H1 (cell line): ENCODE data around the gene GGCX. TPM values are rescaled to one million over a fixed set of nuclear protein-coding genes. Genes with fewer than 3 reads are reported as not detected.
A peak's percentile ranks its signal among the peaks of the same experiment; 100 is the strongest.

ENCODE experiments used
- CTCF ChIA-PET: fragments of 300-600 bp; sonication (Branson Sonifier 250); formaldehyde crosslinking; loops from one replicate; lab custom pipeline; 2021; ENCODE audit not compliant: partially characterized antibody; lab: Charles Lee
- POLR2A ChIA-PET: fragments of 300-600 bp; sonication (Branson Sonifier 250); formaldehyde crosslinking; loops from one replicate; lab custom pipeline; 2021; ENCODE audit warnings: inconsistent platforms; ENCODE audit not compliant: partially characterized antibody; lab: Charles Lee
- DNase-seq, 2 experiments: peaks; one replicate each; pipeline versions ENCODE4 v3.0.0 to v3.0.0-alpha.2; 2010 to 2022; ENCODE audit warnings: low spot score in 2 of 2, low read depth in 1 of 2, mixed read lengths in 1 of 2
- FAIRE-seq: peaks from 2 replicates; lab custom pipeline; 2011; peaks lifted over from hg19 to GRCh38; lab: Jason Lieb, UNC
- H2AFZ ChIP-seq: 2 replicates; pipeline ENCODE4 v1.8.1; 2012; ENCODE audit warnings: low read length, inconsistent platforms
- H2AK5ac ChIP-seq: 2 replicates; pipeline ENCODE4 v1.6.1; 2013; ENCODE audit warnings: low read depth, low read length
- H2BK120ac ChIP-seq: replicated peaks from 2 replicates; pipeline ENCODE3; 2013; ENCODE audit warnings: low read depth, low read length, inconsistent platforms
- H2BK12ac ChIP-seq: 2 replicates; pipeline ENCODE4 v1.6.1; 2013; ENCODE audit warnings: low read depth, low read length
- H2BK15ac ChIP-seq: 2 replicates; pipeline ENCODE4 v1.6.1; 2013; ENCODE audit warnings: low read length
- H2BK20ac ChIP-seq: 2 replicates; pipeline ENCODE4 v1.6.1; 2013; ENCODE audit warnings: low read length
- H2BK5ac ChIP-seq: 2 replicates; pipeline ENCODE4 v1.6.1; 2013; ENCODE audit warnings: low read depth, low read length
- H3K14ac ChIP-seq: 2 replicates; pipeline ENCODE4 v1.6.1; 2013; ENCODE audit warnings: inconsistent platforms; ENCODE audit not compliant: insufficient read length
- H3K18ac ChIP-seq: 2 replicates; pipeline ENCODE4 v1.6.1; 2013; ENCODE audit warnings: low read length; ENCODE audit errors: extremely low read depth
- H3K23ac ChIP-seq: 2 replicates; pipeline ENCODE4 v1.6.1; 2013; ENCODE audit warnings: inconsistent platforms; ENCODE audit not compliant: insufficient read length
- H3K23me2 ChIP-seq: 2 replicates; pipeline ENCODE4 v1.6.1; 2013; ENCODE audit warnings: low read depth, low read length
- H3K27ac ChIP-seq: 2 replicates; pipeline ENCODE4 v1.6.1; 2011; ENCODE audit warnings: low read depth, low read length, inconsistent platforms
- H3K27me3 ChIP-seq, 4 experiments: replicated peaks in 1 of 4; 1 replicate in 1 of 4; 2 replicates in 3 of 4; pipeline versions ENCODE4 v1.6.1 to v1.8.1; 2011 to 2013; ENCODE audit warnings: low read length in 3 of 4, mild to moderate bottlenecking in 3 of 4, inconsistent platforms in 2 of 4, mixed read lengths in 2 of 4, moderate library complexity in 1 of 4; ENCODE audit not compliant: control insufficient read depth in 3 of 4, insufficient read depth in 3 of 4; ENCODE audit errors: extremely low read depth in 1 of 4
- H3K36me3 ChIP-seq, 4 experiments: 2 replicates each; pipeline versions ENCODE4 v1.6.1 to v1.8.1; 2011 to 2013; ENCODE audit warnings: mild to moderate bottlenecking in 4 of 4, low read length in 3 of 4, moderate library complexity in 2 of 4, control low read depth in 1 of 4, inconsistent platforms in 1 of 4; ENCODE audit not compliant: insufficient read depth in 4 of 4, control insufficient read depth in 2 of 4
- H3K4ac ChIP-seq: replicated peaks from 2 replicates; pipeline ENCODE3; 2013; ENCODE audit warnings: low read length, low read depth, mixed read lengths, inconsistent platforms; ENCODE audit not compliant: insufficient read length
- H3K4me1 ChIP-seq, 4 experiments: replicated peaks in 1 of 4; 1 replicate in 1 of 4; 2 replicates in 3 of 4; pipeline versions ENCODE4 v1.6.1 to v1.8.1; 2011 to 2013; ENCODE audit warnings: low read length in 3 of 4, inconsistent platforms in 2 of 4, mixed read lengths in 1 of 4; ENCODE audit not compliant: insufficient read depth in 4 of 4, control insufficient read depth in 3 of 4
- H3K4me2 ChIP-seq, 2 experiments: 2 replicates each; pipeline versions ENCODE4 v1.6.1 to v1.8.1; 2011 to 2013; ENCODE audit warnings: low read depth in 2 of 2, low read length in 2 of 2, control low read depth in 1 of 2, inconsistent platforms in 1 of 2, mild to moderate bottlenecking in 1 of 2; ENCODE audit not compliant: insufficient read depth in 1 of 2
- H3K4me3 ChIP-seq, 4 experiments: fragments of 200-600, 300-600 bp in 1 of 4; sonication (generic), shearing (Covaris generic), sonication (Bioruptor Twin) in 1 of 4; 2 replicates each; pipeline versions ENCODE4 v1.5.1 to v1.8.1; 2011 to 2016; ENCODE audit warnings: low read length in 4 of 4, low read depth in 3 of 4, control low read depth in 2 of 4, inconsistent platforms in 2 of 4, mild to moderate bottlenecking in 2 of 4, mixed read lengths in 1 of 4, moderate library complexity in 1 of 4; ENCODE audit not compliant: insufficient read depth in 2 of 4; ENCODE audit errors: extremely low read depth in 1 of 4
- H3K56ac ChIP-seq: replicated peaks from 2 replicates; pipeline ENCODE3; 2013; ENCODE audit warnings: low read depth, mild to moderate bottlenecking, mixed read lengths, low read length, inconsistent platforms; ENCODE audit not compliant: insufficient read length
- H3K79me1 ChIP-seq: 2 replicates; pipeline ENCODE4 v1.6.1; 2013; ENCODE audit warnings: low read depth, low read length, control low read depth
- H3K79me2 ChIP-seq, 2 experiments: 2 replicates each; pipeline versions ENCODE4 v1.6.1 to v1.8.1; 2012 to 2013; ENCODE audit warnings: low read length in 2 of 2, mild to moderate bottlenecking in 2 of 2, inconsistent platforms in 1 of 2; ENCODE audit not compliant: insufficient read depth in 2 of 2, control insufficient read depth in 1 of 2
- H3K9ac ChIP-seq, 4 experiments: replicated peaks in 1 of 4; 1 replicate in 1 of 4; 2 replicates in 3 of 4; pipeline versions ENCODE4 v1.6.1 to v1.8.1; 2011 to 2013; ENCODE audit warnings: low read depth in 3 of 4, low read length in 3 of 4, control low read depth in 2 of 4, mild to moderate bottlenecking in 2 of 4, moderate library complexity in 2 of 4, inconsistent platforms in 1 of 4; ENCODE audit errors: extremely low read depth in 1 of 4
- H3K9me3 ChIP-seq, 2 experiments: 2 replicates each; pipeline versions ENCODE4 v1.6.1 to v1.8.1; 2012 to 2013; ENCODE audit warnings: mild to moderate bottlenecking in 2 of 2, moderate library complexity in 2 of 2, control low read depth in 1 of 2, inconsistent platforms in 1 of 2, low read depth in 1 of 2, low read length in 1 of 2, mixed read lengths in 1 of 2; ENCODE audit not compliant: insufficient read depth in 2 of 2
- H4K20me1 ChIP-seq, 2 experiments: replicated peaks in 1 of 2; 2 replicates each; pipeline versions ENCODE3 to v1.8.1; 2011 to 2013; ENCODE audit warnings: inconsistent platforms in 2 of 2, low read length in 2 of 2, mild to moderate bottlenecking in 1 of 2; ENCODE audit not compliant: insufficient read depth in 2 of 2, control insufficient read depth in 1 of 2
- H4K5ac ChIP-seq: 2 replicates; pipeline ENCODE4 v1.6.1; 2013; ENCODE audit warnings: low read length, low read depth, mixed read lengths, inconsistent platforms; ENCODE audit not compliant: insufficient read length
- H4K8ac ChIP-seq: 2 replicates; pipeline ENCODE4 v1.8.0; 2013; ENCODE audit warnings: mild to moderate bottlenecking, moderate library complexity, low read length, inconsistent platforms; ENCODE audit not compliant: insufficient read depth; ENCODE audit errors: extremely low read depth
- H4K91ac ChIP-seq: replicated peaks from 2 replicates; pipeline ENCODE3; 2013; ENCODE audit warnings: low read length, mixed read lengths, inconsistent platforms; ENCODE audit not compliant: insufficient read length
- ASH2L ChIP-seq: fragments of 200-600, 300-600 bp; sonication (generic); IDR thresholded peaks from one replicate; pipeline ENCODE4 v1.7.1; 2017; ENCODE audit warnings: low read length
- ATF2 ChIP-seq: IDR thresholded peaks from 2 replicates; pipeline ENCODE4 v1.6.1; 2012; ENCODE audit warnings: low read length, inconsistent platforms
- CHD1 ChIP-seq: IDR thresholded peaks from 2 replicates; pipeline ENCODE4 v1.6.1; 2012; ENCODE audit warnings: low read depth, low read length, improper control_type of control experiment
- CHD2 ChIP-seq: IDR thresholded peaks from 2 replicates; pipeline ENCODE4 v1.6.1; 2012; ENCODE audit warnings: low read length, improper control_type of control experiment
- EP300 ChIP-seq, 2 experiments: IDR thresholded peaks; 1 replicate in 1 of 2; 2 replicates in 1 of 2; pipeline ENCODE4 v1.6.1; 2011 to 2012; ENCODE audit warnings: low read depth in 2 of 2, low read length in 2 of 2, mild to moderate bottlenecking in 2 of 2, borderline replicate concordance in 1 of 2, inconsistent platforms in 1 of 2, moderate library complexity in 1 of 2
- HDAC2 ChIP-seq, 2 experiments: fragments of 300-600 bp in 1 of 2; sonication (generic) in 1 of 2; IDR thresholded peaks; 2 replicates each; pipeline ENCODE4 v1.6.1; 2011 to 2012; ENCODE audit warnings: low read depth in 2 of 2, low read length in 2 of 2, mild to moderate bottlenecking in 2 of 2, moderate library complexity in 2 of 2, borderline replicate concordance in 1 of 2, inconsistent platforms in 1 of 2
- POU5F1 ChIP-seq: IDR thresholded peaks from 2 replicates; pipeline ENCODE4 v1.6.1; 2011; ENCODE audit warnings: low read depth, mild to moderate bottlenecking, low read length, moderate library complexity
- SAP30 ChIP-seq: fragments of 300-600 bp; sonication (generic); IDR thresholded peaks from 2 replicates; pipeline ENCODE4 v1.7.1; 2012; ENCODE audit warnings: low read length, moderate library complexity, mild to moderate bottlenecking, inconsistent platforms; ENCODE audit not compliant: insufficient read depth, insufficient replicate concordance
- SIN3A ChIP-seq, 2 experiments: IDR thresholded peaks in 1 of 2; conservative IDR thresholded peaks in 1 of 2; 2 replicates each; pipeline ENCODE4 v1.6.1; 2011 to 2012; ENCODE audit warnings: low read length in 2 of 2, improper control_type of control experiment in 1 of 2, low read depth in 1 of 2, mild to moderate bottlenecking in 1 of 2
- SIX5 ChIP-seq: IDR thresholded peaks from 2 replicates; pipeline ENCODE4 v1.6.1; 2011; ENCODE audit warnings: mild to moderate bottlenecking, low read depth, low read length
- YY1 ChIP-seq: IDR thresholded peaks from 2 replicates; pipeline ENCODE4 v1.6.1; 2011; ENCODE audit warnings: low read depth, mild to moderate bottlenecking, low read length
- WGBS, 2 experiments: shearing (Covaris generic) in 1 of 2; methylation state at CpG; one replicate each; pipeline versions ENCODE4 v1.1.6 to v1.1.7; 2013 to 2015; ENCODE audit warnings: low lambda C conversion rate in 2 of 2, mixed read lengths in 2 of 2, inconsistent platforms in 1 of 2, low coverage in 1 of 2, missing lambda C conversion rate in 1 of 2; ENCODE audit not compliant: insufficient replicate concordance in 2 of 2, insufficient coverage in 1 of 2, insufficient read length in 1 of 2; ENCODE audit errors: extremely low coverage in 1 of 2, missing lambda C conversion rate in 1 of 2; 5-methylcytosine and 5-hydroxymethylcytosine counted together
- polyA plus RNA-seq, 7 experiments: library from polyadenylated mRNA; depleted of rRNA in 3 of 7; stranded (reverse) in 5 of 7; unstranded in 2 of 7; fragments of >200 nt in 5 of 7; fragments of 200-250 nt in 2 of 7; gene quantifications; 1 replicate in 5 of 7; 2 replicates in 1 of 7; 4 replicates in 1 of 7; pipeline versions ENCODE4 v1.2.1 to v1.2.3, GENCODE V29; 2011 to 2013; ENCODE audit warnings: missing spikeins in 2 of 7, mixed read lengths in 2 of 7
- total RNA-seq: library from RNA; stranded (reverse); fragmentation: NEBNext Ultra II Directional; extraction: Animal tissue kit (Norgen Biotek cat#: 25700); gene quantifications from 2 replicates; pipeline ENCODE4 v1.2.1, GENCODE V29; 2021

Gene GGCX
- total and polyA plus RNA-seq, 2 of the 8 experiments (the other 6 are each of a cell fraction or from before 2014, with no cell fraction given) = 29.4 to 33.8 TPM

GRCh38 chr2:85596026-85596333 is 34.7 kb upstream of the GGCX start:
- Histone ChIP-seq H3K79me2 (peaks cover 0 to 18% of the 10 kb centered on the region in 2 experiments; a peak in 3 of 4 replicates), H4K8ac (peak overlapping the region; percentile 71; the same call in 1 of the 2 replicates), H3K56ac (peak overlapping the region; percentile 97), H3K27ac (no peak overlapping the region), H3K23me2 (peaks cover 13% of the 10 kb centered on the region), H3K79me1 (peaks cover 2% of the 10 kb centered on the region; the same call in 1 of the 2 replicates), H4K20me1 (peaks cover 2 to 7% of the 10 kb centered on the region in 2 experiments), H2BK120ac (peak overlapping the region; percentile 29), H3K9ac (peak overlapping the region; percentile 51 to 91 (median 88); a peak in 6 of 7 replicates), H3K36me3 (peaks cover 4 to 21% (median 7%) of the 10 kb centered on the region in 4 experiments; a peak in 4 of 8 replicates), H2BK20ac (no peak overlapping the region), H3K4me2 (peak overlapping the region; percentile 78 to 98), H2BK15ac (no peak overlapping the region), H2BK12ac (no peak overlapping the region), H3K27me3 (no peaks in the 10 kb centered on the region), H4K5ac (peak overlapping the region; percentile 68), H3K9me3 (no peaks in the 10 kb centered on the region), H4K91ac (no peak overlapping the region), H3K4me1 (peaks cover 0 to 11% (median 3%) of the 10 kb centered on the region in 4 experiments; a peak in 4 of 7 replicates), H3K14ac (peak overlapping the region; percentile 49), H3K4me3 (peak overlapping the region; percentile 77 to 88 (median 84)), H2AFZ (0 out of 2 replicates have a peak overlapping the region, but pooled peaks have one; percentile 38), H2BK5ac (peak overlapping the region; percentile 60), H2AK5ac (no peak overlapping the region), H3K23ac (no peak overlapping the region), H3K18ac (no peak overlapping the region; the same call in 1 of the 2 replicates), H3K4ac (peak overlapping the region; percentile 98)
- CTCF ChIA-PET = interaction anchor here (0.6 to 2.5 kb wide), 5 partner anchors 9 to 274 kb away, joined by 3 to 6 read pairs (median 3); no protein-coding TSS in a partner anchor
- POLR2A ChIA-PET = interaction anchor here (0.9 to 3.8 kb wide), 14 partner anchors 9 to 241 kb away, joined by 3 to 39 read pairs (median 7); partner anchors contain the start of genes C2orf68, ELMOD3, MAT2A and RETSAT
- DNase-seq (no peak), FAIRE-seq (no peak)
- WGBS, 2 experiments = 14% methylated on average over 10 of the region's 10 CpGs; no CpG with 5 or more reads in 1 of the 2 experiments
- TF ChIP-seq ATF2 (no peak), SAP30 (peak; percentile 15), SIX5 (no peak), CHD1 (no peak), CHD2 (no peak), HDAC2 (IDR thresholded peaks at IDR 0.05; ENCODE audit: borderline replicate concordance in 1 of 2, low read depth in 2 of 2, low read length in 2 of 2) (no peak), POU5F1 (no peak), EP300 (IDR thresholded peaks at IDR 0.05; ENCODE audit: borderline replicate concordance in 1 of 2, low read depth in 2 of 2, low read length in 2 of 2) (no peak), ASH2L (no peak), SIN3A (conservative IDR thresholded peaks at IDR 0.05 in 1 of 2, IDR thresholded peaks at IDR 0.05 in 1 of 2; ENCODE audit: low read depth in 1 of 2, low read length in 2 of 2) (peak in 1 of 2 experiments; percentile 7; a peak in 1 of 4 replicates), YY1 (no peak)
